CD4-positive, alpha-beta T cell treated with Interleukin-4 for 4 hours (primary cell): ENCODE results near the gene EFHC1.
A peak's percentile ranks its signal among the peaks of the same experiment; 100 is the strongest.
"Not testable (repeated sequence)": the region's sequence is repeated elsewhere in the genome, so short reads cannot be mapped to it uniquely, and the experiment has no call there.

Source experiments
- DNase-seq: peaks from one replicate; pipeline ENCODE4 v3.0.0-alpha.2; 2020

EFHC1 gene, protein sequence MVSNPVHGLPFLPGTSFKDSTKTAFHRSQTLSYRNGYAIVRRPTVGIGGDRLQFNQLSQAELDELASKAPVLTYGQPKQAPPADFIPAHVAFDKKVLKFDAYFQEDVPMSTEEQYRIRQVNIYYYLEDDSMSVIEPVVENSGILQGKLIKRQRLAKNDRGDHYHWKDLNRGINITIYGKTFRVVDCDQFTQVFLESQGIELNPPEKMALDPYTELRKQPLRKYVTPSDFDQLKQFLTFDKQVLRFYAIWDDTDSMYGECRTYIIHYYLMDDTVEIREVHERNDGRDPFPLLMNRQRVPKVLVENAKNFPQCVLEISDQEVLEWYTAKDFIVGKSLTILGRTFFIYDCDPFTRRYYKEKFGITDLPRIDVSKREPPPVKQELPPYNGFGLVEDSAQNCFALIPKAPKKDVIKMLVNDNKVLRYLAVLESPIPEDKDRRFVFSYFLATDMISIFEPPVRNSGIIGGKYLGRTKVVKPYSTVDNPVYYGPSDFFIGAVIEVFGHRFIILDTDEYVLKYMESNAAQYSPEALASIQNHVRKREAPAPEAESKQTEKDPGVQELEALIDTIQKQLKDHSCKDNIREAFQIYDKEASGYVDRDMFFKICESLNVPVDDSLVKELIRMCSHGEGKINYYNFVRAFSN

DNA sequence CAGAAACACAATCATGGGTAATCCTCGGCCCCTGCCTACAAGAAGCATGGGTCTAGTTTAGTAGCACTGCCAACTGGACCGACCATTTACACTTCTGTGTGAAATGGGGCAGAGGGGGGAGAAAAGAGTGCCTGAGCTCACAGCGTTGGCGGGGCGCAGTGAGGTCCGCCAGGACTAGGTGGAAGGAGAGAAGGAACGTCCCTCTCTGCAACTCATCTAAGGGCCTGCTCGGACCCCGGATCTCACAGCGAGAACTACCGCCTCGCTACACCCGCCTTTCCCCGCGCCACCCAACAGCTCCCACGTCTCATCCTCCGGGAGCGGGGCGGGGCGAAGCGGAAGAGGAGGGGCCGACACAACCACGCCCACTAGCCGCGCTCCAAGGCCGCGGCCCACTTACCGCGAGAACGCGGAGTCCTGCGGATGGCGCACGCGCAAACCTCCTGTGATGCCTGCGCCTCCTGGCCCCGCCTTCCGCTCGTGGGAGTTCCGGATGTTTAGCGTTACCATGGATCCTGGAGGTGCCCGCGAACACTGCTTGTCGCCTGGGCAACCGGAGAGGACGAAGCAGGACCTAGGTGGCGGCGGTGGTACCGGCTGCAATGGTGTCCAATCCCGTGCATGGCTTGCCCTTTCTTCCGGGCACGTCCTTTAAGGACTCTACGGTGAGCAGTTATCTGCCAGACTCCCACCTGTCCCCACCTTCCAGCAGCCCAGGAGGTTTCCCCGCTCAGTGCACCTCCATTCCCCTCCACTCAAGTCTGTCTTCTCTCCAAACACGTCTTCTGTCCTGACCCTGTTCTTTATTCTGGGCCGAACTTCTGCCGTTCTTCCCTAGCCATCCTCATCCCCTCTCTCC lies at the start of gene EFHC1:
TSS of gene EFHC1 (plus strand) at position 534 of the 859 bp plus-strand sequence. CDS start at position 603, 69 bp downstream.
- DNase-seq, result peak; percentile 97

DNA sequence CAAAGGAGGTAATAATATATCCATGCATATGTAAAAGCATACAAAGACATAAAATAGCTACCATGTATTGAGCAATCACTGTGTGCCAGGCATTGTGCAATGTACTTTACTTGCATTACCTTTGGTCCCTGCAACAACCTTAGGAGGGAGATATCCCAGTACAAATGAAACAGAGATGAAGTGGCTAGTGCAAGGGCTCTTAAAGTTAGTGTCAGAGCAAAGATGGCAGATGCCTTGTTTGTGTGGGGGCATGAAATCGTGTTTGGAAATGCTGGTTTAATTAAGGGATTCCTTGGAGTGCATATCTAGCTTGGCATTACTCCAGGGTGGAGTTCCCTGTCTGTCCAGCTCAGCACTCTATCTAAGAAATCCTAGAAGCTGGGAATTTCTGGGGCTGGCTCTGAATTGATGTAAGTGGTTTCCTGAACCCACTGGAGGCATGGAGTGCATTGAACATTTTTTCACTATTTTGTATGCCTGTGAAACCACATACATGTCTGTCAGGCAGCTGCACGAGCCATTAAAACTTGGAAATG lies 48.4 kb upstream of the EFHC1 start:
- DNase-seq, result no peak

DNA sequence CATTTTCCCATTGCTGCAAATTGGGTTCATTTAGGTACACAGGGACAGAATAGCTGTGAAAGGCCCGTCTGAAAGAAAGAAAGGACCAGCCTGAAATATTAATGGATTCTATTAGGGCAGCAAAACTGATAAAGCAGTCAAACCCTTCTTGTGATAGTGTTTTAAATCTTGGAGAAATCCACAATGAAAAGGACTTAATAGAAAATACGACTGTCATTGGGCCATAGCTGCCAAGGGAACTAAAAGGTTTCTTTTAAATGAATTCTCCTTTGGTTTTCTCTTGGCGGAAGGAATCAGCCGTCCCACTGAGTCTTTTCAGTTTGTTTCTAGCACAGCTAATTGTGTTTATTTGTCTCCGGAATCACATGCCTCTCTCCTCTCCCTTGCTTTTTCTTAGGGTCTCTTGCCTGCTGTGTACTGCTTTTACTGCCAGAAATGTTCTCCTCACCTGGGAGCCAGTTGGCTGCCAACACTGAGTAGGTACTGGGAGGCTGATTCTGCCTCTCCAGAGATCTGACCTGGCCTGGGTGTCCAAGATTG lies 46.9 kb upstream of the EFHC1 start:
- DNase-seq, result no peak

DNA sequence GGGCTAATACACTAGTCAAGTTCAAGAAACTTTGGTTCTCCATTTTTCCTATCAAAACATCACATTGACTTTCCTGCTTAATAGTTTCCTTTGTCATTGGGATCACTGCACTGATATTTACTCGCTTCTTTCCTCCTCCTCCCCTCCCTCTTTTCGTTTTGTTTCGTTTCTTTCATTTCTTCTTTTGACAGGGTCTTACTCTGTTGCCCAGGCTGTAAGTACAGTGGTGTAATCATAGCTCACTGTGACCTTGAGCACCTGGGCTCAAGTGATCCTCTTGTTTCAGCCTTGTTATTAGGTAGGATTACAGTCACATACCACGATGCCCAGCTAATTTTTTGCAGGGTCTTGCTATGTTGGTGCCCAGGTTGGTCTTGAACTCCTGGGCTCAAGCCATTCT lies 45.9 kb upstream of the EFHC1 start:
- DNase-seq, result no peak

DNA sequence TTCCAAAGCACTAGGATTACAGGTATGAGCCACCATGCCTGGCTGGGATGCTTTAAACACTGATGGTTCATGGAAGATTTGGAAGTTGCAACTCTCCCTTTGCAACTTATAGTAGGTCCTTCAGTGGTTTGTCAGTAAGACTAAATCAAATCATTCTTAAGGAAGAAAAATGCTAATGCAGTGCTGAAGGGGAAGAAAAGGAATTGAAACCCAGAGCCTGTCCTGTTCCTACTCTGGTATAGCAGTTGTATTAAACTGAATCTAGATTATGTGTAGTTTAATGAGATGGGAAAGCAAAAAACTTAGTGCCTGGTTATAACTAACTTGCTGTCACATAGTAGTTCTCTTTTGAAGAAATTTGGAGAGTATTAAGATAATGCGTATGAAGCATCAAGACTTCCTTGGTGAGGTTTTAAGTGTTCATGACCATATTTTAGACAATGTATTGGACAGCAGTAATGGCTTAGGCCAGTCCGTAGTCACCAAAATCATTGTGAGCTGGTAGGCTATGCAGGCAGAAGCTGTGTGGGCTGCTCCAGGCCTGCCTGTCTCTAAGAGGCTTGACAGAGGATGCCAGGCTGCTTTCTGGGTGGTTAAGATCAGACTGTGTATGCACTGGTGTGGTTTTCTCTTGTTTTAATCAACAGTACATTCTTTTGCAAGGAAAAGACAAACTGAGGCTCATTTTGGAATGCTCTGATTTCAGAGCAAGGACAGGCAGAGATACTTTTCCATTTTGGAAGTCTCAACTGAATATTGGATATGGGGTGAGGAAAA lies 44.2 kb upstream of the EFHC1 start:
- DNase-seq, result no peak

DNA sequence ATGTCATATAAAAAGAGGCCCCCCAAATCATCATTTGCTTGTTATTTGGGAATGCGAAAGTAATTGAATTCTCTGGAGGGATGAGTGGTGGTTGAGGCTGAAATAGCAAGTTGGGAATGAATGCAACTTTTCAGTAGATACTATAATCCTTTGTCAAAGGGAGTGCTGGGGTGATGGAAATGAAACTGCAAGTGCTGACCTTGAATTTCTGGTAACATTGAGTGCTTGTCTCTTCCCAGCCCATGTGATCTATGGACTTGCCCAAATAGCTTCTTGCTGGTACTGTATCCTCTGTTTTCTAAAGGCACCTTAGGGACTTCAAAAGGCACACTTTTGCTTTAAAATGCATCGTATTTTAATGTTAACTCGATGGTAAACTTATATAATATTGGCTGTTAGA lies 43.4 kb upstream of the EFHC1 start:
- DNase-seq, result no peak

DNA sequence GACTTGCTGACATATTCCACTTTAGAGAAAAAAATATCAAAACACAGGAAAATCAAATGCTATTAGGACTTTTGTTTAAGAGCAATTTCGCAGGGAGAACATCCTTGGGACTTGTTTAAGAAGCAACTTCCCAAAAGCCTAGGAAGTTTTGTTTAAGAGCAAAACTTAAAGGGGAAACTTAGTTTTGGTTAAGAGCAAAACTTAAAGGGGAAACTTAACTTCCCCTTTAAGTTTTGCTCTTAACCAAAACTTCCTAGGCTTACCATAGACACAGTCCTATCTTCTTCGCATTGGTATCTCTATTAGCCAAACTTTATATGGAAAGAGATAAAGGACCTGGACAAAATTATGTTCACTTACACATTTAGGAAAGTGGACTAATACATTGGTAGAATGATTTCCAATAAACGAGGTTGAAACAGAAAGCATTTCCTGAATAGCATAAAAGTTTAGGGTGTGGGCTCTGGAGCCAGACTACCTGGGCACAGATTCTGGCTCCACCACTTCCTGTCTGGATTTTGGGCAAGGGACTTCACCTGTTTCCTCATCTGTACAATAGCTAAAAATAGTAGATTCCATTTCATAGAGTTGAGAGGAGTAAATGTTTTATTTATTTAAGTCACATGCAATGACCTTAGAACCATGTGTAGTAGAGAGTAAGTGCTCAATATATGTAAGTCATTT lies 42.5 kb upstream of the EFHC1 start:
- no peak for DNase-seq

DNA sequence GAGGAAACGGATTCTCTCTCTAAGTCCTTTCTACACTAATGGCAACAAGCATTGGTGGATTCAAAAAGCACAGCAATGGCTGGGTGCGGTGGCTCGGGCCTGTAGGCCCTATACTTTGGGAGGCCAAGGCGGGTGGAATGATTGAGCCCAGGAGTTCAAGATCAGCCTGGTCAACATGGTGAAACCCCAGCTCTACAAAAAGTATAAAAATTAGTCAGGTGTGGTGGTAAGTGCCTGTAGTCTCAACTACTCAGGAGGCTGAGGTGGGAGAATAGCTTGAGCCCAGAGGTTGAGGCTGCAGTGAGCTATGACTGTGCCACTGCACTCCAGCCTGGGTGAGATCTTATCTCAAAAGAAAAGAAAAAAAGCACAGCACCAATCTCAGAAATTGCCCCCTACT lies 38.9 kb upstream of the EFHC1 start:
- no peak for DNase-seq

DNA sequence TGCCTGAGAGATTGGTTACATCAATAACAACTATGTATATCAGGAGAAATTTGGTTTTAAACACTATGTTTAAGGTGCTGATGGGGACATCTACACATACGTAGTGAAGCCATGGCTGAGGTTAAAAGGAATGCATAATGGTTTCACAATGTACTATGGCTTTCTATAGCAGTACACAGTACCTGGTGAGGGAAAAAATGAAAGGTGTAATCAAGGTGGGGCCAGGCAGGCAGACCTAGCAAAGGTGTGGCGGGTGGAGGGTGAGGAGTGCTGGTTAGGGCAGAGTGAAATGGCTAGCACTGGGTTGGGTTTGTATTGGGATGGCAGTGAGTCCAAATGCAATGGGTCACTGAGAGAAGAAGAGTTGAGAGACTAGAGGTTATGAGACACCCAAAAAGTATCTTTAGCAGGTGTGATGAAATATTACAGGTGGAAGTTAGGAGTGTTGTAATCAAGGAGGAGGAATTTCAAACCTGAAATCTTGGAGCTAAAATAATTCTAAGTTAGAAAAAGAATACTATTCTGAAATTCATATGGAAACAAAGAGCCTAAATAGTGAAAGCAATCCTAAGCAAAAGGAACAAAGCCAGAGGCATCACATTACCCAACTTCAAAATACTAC lies 35.9 kb upstream of the EFHC1 start:
- no peak for DNase-seq

DNA sequence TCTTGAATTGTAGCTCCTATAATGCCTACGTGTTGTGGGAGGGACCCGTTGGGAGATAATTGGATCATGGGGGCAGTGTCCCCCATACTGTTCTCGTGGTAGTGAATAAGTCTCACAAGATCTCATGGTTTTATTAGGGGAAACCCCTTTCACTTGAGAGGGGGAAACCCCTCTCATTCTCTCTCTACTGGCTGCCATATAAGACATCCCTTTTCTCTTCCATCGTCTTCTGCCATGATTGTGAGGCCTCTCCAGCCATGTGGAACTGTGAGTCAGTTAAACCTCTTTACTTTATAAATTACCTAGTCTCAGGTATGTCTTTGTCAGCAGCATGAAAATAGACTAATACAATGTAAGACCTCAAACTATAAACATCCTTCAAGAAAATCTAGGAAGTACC lies 35.1 kb upstream of the EFHC1 start:
- no peak for DNase-seq

DNA sequence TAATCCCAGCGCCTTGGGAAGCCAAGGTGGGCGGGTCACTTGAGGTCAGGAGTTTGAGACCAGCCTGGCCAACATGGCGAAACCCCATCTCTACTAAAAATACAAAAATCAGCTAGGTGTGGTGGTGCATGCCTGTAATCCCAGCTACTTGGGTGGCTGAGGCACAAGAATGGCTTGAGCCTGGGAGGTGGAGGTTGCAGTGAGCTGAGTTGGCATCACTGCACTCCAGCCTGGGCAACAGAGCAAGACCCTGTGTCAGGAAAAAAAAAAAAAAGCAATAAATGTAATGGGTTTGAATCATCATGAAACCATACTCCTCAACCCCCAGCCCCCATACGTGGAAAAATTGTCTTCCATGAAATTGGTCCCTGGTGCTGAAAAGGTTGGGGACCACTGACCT lies 32.0 kb upstream of the EFHC1 start:
- not testable (repeated sequence) for DNase-seq

DNA sequence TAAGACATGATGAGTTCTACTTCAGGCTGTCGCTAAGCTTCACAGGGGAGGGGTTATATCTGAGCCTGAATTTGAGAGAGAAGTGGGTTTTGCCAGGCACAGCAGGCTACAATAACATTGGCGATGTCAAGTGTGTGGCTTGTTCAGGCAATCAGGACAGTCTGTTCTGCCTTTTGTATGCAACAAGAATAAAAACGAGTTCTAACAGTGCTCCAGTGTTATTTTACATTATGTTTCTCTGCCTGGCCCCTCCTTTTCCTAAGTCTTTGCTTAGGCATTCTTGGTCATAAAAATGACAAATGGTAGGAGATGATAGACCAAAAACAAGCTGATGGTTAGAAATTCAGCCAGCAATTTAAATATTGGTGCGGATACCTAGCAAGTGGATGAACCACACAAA lies 31.4 kb upstream of the EFHC1 start:
- no peak for DNase-seq

DNA sequence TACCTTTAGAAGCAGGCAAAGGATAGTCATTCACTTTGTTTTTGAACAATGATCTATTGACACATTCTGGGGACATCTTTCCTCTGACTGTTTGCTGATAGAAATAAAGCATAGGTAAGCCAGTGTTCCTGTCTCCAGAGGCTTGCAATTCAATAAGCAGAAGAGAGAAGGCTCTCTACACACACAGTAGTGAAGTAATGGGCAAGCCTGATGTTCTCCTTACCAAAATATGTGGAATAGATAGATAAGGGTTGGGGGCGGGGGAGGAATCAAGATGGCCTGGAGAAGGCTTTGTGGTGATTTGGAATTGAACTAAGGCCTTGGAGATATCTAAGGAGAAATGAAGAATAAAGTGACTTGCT lies 30.9 kb upstream of the EFHC1 start:
- DNase-seq, result no peak

DNA sequence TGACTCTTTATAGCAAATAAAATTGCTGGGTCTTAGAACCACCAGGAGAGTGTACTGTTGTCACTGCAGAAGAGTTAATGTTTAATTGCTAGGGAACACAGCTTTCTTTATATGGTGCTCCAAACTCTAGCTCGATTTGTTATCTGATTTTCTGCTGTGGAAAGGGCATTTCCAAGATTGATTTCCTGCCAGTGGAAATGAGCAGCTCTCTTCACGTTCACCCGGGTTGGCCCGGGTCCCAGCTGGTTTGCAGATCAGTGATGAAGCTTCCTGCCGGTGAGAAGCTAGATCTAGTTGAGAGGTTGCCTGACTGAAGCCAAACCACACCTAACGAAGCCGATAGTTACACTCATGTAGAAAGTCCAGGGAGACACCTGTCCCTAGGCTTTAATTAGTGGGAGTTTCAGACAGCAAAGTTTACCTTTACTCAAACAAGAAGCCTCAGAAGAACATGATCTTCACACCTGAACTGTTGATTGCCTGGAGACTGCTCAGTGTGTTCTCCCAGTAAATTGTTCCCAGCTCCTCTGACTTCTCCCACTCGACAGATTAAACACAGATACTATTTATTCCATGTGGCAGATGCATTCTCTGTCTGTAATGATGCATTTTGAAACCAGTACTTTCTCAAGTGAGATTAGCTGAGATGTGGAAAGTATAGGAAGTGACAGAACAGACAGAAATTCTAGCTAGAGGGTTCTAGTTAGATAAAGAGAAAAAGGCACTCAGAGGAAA lies 30.3 kb upstream of the EFHC1 start:
- peak; percentile 66 for DNase-seq

DNA sequence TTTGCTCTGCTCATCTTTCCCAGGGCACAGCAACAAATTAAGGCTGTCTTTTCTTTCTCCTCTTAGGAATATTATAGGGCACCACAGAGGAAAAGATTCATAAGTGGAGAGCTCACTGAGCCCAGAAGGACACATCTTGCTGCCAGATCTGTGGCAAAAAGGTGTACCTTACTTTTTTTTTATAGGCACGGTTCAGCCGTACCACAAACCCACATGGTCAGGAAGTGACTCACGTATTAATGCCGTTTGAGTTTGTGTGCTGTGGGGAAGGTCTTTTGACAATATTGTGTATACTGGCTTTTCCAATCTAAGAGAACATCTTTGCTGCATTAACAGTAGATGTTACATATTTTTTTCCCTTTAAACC lies 29.8 kb upstream of the EFHC1 start:
- DNase-seq, result peak; percentile 84

DNA sequence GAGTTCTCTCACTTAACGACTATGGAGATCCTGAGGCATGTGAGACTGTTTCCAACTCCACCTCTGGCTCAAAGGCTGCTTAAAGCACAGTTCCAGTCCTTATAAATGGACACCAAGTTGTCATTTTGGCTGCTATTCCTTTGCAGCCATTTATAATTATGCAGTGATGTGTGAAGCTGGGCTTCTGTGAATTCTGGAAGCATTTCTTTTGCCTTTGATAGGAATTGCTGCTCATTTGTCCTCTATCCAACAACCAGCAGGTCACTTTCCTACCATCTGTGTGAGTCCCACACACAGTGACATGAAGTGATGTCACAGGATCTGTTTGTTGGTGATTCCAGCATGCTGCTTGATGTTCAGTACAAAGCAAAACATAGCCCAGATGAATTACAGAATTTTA lies 28.5 kb upstream of the EFHC1 start:
- DNase-seq, result no peak

DNA sequence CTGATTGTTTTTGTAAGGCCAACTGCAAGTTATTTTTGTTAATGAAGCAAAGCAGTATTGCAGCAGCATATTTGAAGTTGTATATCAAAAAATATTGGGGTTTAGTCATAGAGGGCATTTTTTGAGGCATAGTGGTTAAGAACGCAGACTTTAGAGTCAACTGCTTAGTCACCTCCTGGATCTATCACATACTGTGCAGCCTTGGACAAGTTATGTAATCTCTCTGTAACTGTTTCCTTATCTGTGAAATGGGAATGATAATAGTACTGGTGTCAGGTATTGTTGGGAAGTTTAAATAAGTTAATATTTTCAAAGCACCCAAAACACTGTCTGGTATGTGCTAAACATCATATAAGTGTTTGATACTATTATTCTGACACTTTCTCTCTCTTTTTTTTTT lies 27.2 kb upstream of the EFHC1 start:
- DNase-seq, result peak; percentile 80

DNA sequence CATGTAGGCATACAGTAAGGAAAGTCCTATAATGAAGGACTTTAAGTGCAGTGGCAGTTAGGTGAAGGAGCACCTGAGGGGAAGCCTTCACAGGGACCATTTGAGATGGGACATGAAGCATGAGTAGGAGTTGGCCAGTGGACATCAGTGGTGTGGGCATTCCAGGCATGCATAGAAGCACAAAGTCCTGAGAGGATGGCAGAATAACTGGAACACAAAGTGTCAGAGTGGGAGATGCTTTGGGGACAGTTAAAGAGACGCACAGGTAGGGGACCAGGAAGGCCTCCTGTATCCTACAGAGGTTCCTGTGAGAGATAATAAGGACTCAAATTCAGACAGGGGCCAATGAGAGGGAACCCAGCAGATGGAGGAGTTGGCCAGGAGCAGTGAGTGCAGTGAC lies 26.4 kb upstream of the EFHC1 start:
- no peak for DNase-seq

DNA sequence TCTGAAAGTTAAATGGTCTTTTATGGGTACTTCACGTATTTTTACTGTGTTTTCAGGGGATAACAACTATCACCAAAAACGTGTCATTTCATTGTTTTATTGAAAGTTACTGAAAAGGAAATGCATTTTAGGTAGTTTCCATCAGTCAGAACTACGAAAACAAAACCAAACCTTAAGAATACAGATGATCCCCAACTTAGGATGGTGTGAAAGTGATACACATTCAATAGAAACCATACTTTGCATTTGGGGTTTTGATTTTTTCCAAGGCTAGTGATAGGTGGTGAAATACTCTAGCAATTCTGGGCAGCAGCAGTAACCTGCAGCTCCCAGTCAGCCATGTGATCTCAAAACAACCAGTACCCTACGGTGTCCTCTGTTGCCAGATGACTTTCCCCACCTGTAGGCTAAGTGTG lies 25.9 kb upstream of the EFHC1 start:
- peak; percentile 55 for DNase-seq

DNA sequence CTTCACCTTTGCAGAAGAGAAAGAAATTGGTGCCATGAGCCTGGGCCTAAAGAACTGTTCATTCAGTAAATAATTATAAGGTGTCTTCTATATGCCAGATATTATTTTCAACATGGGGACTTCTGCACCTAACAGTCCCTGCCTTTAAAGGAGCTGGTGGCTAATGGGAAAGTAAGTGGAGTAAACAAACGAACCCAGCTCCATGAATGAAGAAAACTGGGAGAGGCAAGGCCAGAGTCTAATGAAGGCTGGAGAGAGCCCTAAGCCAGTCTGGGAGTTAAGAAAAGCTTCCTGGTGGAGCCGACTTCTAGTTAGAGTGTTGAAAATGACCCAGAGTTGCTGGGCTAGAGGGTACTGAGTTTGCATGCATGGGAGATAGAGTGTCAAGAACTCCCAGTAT lies 24.2 kb upstream of the EFHC1 start:
- DNase-seq, result no peak
